Fibroblast of skin of right biceps (primary cell): ENCODE results near the gene AK8.
"Not testable (repeated sequence)": the region's sequence is repeated elsewhere in the genome, so short reads cannot be mapped to it uniquely, and the experiment has no call there.

Experiments
- DNase-seq: peaks from one replicate; pipeline ENCODE4 v3.0.0-alpha.2; 2013

The AK8 gene

DNA sequence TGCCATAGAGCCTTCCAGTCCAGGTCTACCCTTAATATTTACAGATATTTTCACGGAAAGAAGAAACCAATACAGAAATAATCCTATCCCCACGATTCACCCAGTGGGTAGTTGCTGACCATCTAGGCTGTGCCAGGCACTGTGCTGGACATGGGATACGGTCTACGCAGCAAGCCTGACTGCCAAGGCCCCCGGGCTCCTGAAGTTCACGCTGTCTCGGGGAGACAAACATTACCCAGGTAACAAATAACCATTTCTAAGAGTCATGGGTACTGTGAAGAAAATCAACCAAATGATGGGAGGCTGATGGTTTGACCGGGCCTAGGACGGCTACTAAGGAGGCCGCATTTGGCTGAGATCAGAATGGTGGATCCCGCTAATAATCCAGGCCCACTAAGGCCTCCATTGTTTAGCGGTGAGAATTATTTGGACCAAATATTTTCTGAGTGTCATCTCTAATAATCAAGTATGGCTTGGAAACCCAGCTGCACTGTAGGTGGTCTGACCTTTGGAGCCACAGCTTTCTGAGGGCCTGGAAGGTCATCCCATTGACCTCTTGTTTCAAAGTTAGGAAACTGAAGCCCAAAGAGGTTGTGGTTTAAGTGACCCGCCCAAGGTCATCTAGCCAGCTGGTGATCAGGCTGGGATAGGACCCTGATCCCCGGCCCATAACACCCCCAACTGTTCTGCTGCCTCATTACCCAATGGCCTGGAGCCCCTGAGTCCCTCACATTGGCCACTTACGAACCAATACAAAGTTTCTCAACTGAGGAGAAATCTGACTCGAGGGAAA, 82.4 kb downstream of the AK8 start:
- DNase-seq, result no peak

DNA sequence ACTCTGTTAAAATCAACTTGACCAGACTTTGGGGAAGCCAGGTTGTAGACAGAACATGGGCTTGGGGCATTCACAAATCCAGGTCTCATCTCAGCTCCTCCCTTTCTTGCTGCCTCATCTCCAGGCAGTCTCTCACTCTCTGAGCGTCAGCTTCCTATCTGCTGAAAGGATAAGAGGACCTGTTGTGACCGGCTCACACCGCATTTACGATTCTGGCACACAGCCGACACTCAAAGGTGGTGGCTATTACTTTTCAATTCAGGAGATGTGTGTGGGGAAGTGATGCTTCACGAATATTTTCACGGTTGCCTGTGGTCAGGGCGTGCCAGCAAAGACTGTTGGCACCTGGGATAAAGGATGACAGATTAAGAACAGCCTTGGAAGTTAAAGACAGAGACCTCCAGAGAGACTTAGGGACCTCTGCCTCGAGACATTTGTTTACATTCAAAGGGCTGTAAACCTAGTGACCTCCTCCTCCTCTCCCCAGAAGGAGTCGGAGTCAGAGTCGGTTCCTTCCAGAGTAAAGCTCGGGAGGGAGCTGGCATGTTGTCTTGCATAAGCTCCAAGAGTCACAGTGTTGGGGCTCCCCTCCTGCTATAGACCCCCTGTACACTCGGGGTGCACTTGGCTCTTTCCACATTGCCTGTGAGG, 83.2 kb downstream of the AK8 start:
- DNase-seq, result no peak

DNA sequence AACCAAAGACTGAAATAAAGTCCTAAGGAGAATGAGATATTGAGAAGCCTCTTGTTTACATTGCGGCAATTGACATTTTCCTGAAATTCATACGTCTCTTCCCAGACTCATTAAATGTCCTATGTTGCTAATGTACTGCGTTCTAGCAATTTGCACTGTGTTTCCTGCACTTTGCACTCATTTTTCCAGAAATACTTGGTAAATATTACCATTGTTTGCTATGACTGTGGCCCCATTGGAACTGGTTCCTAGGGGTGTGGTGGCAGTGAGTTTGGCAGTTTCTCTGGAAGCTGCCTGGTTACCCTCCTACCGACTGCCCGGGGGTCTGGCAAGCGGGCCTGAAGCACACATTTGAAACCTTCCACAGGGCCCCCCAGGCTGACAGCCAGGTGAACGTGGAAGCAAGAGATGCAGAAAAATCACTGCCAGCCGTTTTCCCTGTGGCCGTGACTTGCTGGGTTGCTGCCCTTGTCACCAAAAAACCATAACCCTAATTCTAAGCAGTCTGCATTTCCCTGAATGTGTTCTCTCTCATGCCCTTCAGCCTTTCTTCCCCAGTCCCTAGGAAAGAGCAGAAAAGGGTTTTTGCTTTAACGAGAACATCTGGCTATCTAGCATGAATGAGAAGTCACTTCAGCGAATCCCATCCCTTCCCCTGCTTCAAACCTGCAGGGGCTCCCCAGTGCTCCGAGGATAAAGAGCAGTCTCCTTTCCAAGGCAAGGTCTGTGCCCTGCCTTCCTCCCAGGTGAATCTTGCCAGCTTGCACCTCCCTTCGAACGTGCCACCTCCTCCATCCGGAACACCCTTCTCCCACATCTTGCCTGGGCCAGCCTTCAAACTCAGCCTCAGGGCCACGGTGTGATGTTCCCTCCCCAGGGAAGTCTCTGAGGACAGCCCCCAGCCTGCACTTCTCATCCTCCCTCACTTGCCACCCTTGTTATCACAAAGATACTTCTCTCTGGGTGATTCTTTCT, 84.2 kb downstream of the AK8 start:
- DNase-seq, result no peak

DNA sequence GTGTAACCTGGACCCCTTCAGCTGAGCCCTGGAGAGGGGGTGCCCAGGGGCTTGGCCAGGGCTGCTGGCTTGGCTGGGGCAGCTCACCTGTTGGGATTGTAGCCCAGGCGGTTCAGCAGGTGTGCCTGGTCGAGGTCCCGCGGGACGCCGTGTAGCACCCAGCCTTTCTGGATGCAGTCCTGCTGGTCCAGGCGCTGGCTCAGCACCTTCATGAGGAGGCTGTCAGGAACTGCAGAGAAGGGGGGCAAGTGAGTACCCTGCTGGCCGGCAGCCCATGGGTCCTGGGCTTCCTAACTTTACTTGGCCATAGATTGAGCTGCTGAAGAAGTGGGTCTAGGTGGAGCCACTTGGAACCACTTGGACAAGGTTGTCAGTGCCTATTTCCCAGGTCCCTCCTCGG, 85.5 kb downstream of the AK8 start:
- no peak for DNase-seq

DNA sequence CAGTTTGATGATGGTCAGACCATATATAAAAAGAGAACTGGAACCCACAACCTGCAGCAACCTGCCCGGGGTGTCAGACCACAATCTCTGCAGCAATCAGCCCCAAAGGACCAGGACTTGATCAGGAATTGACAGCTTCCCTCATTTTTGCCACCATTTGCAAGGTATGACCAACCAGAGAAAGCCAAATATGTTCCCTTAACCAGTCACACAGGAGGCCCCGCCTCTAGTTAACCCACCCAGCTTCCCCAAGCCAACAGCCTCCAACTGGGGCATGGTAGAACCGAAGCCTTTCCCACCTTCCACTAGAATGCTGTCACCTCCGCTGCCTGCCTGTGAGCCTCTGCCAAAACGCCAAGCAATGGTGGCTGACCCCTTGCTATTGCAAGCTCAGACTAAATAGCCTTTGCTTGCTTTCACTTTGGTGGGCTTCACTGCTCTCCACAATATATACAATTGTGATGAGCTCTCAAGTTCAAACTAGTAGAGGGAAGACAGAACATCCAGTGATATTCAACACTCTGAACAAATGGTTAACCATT, 86.3 kb downstream of the AK8 start:
- DNase-seq, result no peak

DNA sequence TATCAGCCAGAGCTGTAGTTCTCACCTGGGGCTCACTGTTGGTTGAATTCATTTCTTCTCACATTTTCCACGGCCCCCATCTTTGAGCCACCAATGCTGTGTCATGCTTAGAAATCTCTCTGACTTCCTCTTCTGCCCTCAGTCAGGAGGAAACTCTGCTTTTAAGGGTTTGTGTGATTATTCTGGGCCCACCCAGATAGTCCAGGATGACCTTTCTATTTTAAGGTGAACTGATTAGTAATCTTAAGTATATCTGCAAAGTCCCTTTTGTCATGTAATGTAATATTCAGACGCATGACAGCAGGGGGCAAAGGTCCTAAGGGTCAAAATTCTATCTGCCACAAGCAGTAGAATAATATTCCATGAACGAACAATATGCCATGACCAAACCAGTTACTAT, 88.4 kb downstream of the AK8 start:
- DNase-seq, result no peak

GRCh38 chr9:132788378-132788777, 89.7 kb downstream of the AK8 start:
- DNase-seq, result no peak

GRCh38 chr9:132787748-132788159, 90.3 kb downstream of the AK8 start:
- DNase-seq, result no peak

GRCh38 chr9:132784286-132784830, 93.7 kb downstream of the AK8 start:
- no peak for DNase-seq

- DNase-seq, result no peak
Measured at GRCh38 chr9:132783006-132783405, 95.1 kb downstream of the AK8 start.

DNA sequence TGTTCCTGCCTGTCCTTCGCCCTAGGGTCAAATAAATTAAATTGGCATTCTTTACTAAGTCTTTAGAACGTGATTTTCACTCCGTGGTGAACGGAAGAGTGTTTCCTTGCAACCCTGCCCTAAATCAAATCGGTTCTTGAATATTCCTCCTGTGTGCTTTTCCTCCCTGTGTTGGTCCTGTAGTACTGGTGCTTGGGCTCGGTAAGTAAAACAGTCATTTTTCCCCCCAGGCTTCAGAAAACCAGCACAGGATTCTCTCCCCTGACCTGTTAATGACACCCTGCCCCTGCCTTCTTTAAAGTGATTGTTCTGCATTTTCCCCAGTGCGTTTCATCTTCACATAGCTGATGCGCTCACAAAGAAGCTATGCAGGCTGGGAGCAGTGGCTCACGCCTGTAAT, 96.0 kb downstream of the AK8 start:
- DNase-seq, result no peak

DNA sequence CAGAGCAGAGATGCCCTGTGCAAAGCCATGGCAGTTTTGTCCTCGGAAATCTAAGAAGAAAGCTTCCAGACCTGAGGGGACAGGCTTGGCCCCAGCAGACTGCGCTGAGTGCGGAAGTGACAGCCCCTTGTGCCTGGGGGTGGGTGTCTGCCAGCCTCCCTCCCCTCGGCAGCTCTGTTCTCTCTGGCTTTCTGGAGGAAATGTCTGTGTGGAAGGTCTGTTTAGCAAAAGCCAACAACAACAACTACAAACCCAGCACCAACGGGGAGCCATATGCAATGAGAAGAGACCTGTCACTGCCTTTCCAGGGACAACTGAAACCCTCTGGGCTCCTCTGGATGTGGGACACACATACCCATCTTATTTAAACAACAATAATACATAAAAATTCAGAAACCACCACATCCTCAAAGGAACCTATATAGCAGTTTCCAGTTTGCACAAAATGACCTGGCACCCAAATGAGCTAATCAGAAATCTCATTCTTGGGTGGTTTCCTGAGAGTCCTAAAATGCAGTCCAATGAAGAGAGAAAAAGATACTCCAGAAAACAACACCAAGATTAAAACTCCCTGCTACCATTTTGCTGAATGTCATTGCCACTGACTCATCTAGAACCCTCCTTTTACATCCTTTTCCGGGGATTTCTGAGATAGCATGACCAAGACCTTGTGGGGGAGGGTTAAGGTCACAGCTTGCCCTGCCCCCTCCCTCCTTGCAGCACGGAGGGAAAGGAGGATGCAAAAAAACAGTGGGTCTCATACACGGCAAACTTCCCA, 97.7 kb downstream of the AK8 start:
- no peak for DNase-seq

DNA sequence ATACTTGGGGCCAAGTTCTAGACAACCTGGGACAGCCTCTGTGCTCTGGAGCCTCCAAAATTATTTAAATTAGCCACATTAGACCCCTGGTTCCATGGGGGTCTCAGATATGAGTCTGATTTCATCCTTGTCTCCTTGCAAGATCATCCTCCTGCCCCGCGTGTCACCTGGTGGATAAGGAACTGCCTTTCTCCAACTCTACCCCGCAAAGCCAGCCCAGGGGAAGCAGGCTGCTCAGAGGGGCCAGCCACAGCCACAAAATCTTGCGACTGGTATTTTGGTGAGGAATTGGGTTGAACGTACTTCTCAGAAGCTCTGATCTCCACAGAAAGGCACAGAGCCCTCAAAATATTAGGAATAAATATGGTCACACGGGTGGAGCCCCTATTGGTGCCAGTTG, 101.2 kb downstream of the AK8 start:
- no peak for DNase-seq

DNA sequence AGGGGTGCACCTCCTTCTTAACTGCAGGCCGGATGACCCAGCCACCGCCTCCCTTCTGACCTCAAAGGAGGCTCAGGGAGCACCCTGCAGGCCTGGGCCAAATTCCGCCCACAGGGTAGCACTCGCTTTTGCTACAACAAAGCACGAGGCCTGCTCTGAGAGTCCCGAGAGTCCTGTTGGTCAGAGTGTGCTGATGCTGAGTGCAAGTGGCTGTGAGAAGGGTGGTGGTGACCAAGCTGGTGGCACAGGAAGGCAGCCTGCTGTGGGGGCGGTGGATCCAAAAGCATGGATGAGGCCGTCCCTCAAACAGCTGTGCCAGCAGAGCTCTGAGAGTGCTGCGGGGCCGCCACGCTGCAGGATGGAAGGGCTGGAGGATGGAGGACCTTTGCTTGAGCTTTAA, 101.8 kb downstream of the AK8 start:
- DNase-seq, result no peak

DNA sequence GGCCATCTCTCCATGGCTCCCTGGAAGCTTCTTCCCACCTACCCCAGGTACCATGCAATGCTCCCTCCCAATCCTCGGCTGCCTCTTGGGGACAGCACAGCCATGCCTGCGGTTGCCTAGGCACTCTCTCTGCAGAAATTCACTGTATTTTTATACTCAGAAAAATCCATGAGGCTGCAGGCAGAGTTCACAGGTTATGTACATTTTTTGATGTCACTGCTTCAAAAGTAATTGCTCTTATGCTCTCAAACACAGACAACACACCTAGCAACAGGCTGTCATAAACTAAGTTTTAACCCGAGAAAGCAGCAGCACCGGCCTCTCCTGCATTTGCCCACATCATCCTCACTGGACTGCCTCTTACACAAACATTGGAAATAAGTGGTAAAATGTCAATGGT, 102.4 kb downstream of the AK8 start:
- DNase-seq, result no peak

GRCh38 chr9:132774886-132775285, 103.2 kb downstream of the AK8 start:
- no peak for DNase-seq

GRCh38 chr9:132773764-132774339, 104.2 kb downstream of the AK8 start:
- DNase-seq, result no peak

DNA sequence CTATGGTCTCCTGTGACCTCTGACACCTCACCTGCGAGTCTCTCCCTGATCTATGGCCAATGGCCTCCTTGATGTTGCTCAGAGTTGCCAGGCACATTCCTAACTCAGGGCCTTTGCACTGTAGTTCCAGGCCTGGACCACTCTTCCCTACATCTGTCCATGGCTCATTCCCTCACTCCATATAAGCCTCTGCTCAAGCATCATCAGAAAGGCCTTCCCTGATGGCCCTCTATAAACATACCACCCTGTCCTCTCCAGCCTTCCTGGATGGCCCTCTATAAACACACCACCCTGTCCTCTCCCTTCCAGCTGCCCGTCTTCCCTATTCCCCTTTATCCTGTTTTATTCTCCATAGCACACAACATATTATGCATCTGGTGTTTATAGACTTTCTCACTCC, 105.0 kb downstream of the AK8 start:
- no peak for DNase-seq

GRCh38 chr9:132771752-132772151, 106.3 kb downstream of the AK8 start:
- not testable (repeated sequence) for DNase-seq

GRCh38 chr9:132770770-132771310, 107.2 kb downstream of the AK8 start:
- no peak for DNase-seq
